ENCODE measurements around the gene ADCY3. TPM values are rescaled to one million over a fixed set of nuclear protein-coding genes. Genes with fewer than 3 reads are reported as not detected.

The ADCY3 gene
- total and polyA plus RNA-seq, 2 of the 13 experiments (the other 11 are each of a cell fraction or from before 2014, with no cell fraction given) = 0.11 to 0.61 TPM

DNA sequence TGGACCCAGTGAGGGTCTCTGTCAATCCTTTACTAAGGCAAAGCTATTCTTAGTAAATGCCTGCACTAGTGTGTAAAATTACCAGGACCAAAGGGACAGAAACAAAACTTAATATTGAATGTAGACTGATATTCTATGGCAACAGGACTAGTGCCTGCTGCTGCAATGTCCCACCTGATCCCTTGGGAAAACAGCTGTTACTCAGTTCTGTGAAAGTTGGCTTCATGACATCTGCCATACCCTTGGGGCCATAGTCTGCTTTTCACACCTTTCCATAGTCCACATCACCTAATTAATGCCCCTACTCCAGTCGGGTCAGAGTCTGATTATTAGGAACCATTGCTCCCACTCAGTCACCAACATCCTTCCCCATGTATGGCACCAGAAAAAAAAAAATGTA is 37.2 kb upstream of the ADCY3 start (continued):
- TF ChIP-seq, protein P1, sequence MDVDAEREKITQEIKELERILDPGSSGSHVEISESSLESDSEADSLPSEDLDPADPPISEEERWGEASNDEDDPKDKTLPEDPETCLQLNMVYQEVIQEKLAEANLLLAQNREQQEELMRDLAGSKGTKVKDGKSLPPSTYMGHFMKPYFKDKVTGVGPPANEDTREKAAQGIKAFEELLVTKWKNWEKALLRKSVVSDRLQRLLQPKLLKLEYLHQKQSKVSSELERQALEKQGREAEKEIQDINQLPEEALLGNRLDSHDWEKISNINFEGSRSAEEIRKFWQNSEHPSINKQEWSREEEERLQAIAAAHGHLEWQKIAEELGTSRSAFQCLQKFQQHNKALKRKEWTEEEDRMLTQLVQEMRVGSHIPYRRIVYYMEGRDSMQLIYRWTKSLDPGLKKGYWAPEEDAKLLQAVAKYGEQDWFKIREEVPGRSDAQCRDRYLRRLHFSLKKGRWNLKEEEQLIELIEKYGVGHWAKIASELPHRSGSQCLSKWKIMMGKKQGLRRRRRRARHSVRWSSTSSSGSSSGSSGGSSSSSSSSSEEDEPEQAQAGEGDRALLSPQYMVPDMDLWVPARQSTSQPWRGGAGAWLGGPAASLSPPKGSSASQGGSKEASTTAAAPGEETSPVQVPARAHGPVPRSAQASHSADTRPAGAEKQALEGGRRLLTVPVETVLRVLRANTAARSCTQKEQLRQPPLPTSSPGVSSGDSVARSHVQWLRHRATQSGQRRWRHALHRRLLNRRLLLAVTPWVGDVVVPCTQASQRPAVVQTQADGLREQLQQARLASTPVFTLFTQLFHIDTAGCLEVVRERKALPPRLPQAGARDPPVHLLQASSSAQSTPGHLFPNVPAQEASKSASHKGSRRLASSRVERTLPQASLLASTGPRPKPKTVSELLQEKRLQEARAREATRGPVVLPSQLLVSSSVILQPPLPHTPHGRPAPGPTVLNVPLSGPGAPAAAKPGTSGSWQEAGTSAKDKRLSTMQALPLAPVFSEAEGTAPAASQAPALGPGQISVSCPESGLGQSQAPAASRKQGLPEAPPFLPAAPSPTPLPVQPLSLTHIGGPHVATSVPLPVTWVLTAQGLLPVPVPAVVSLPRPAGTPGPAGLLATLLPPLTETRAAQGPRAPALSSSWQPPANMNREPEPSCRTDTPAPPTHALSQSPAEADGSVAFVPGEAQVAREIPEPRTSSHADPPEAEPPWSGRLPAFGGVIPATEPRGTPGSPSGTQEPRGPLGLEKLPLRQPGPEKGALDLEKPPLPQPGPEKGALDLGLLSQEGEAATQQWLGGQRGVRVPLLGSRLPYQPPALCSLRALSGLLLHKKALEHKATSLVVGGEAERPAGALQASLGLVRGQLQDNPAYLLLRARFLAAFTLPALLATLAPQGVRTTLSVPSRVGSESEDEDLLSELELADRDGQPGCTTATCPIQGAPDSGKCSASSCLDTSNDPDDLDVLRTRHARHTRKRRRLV (CRISPR knock-in tag; IDR thresholded peaks at IDR 0.05) = no peak
- no peak for TF ChIP-seq ZNF790 (CRISPR knock-in tag; IDR thresholded peaks at IDR 0.05; ENCODE audit: borderline replicate concordance)

GRCh38 chr2:24955921-24956320 is 35.9 kb upstream of the ADCY3 start:
- peaks cover 11 to 72% of the 10 kb centered on the region in 2 experiments for H3K36me3 ChIP-seq (replicated peaks in 1 of 2; ENCODE audit: control insufficient read depth in 1 of 2, insufficient read depth in 2 of 2, low read length in 2 of 2)
- no peak overlapping the region for H3K27ac ChIP-seq (ENCODE audit: extremely low read length, insufficient read depth, low read length)
- H4K20me1 ChIP-seq (ENCODE audit: insufficient read depth, low read length) = no peaks in the 10 kb centered on the region
- no peaks in the 10 kb centered on the region for H3K4me1 ChIP-seq (ENCODE audit: insufficient read depth, low read length)
- in situ Hi-C loops (cut with HindIII; ENCODE audit: extremely low pct_ligation_motif_present, low pct_unique_long_range_greater_than_20kb) (no loop called here), intact Hi-C loops (cut with micrococcal nuclease; ENCODE audit: unreplicated experiment) (no loop called here)
- no peak for ATAC-seq
- ChIA-PET CTCF (ENCODE audit: low intra/inter-chr PET ratio, low total read pairs) (no interaction called here), POLR2A (no interaction called here)
- DNase-seq (ENCODE audit: low spot score) = no peak
- H3K4me2 ChIP-seq (ENCODE audit: low read depth, low read length) = no peak overlapping the region
- no peak for FAIRE-seq
- H3K9me3 ChIP-seq (ENCODE audit: low read length) = peaks cover 9% of the 10 kb centered on the region; the same call in 1 of the 2 replicates
- no peak overlapping the region for H3K4me3 ChIP-seq (replicated peaks in 1 of 3; ENCODE audit: insufficient read depth in 1 of 3, low read depth in 2 of 3, low read length in 3 of 3)
- no peak overlapping the region for H3K9ac ChIP-seq (ENCODE audit: insufficient read depth, low read depth, low read length)
- H2AFZ ChIP-seq (ENCODE audit: low read length) = no peak overlapping the region
- no peaks in the 10 kb centered on the region for H3K79me2 ChIP-seq (ENCODE audit: insufficient read depth, low read length)
- H3K27me3 ChIP-seq (ENCODE audit: control insufficient read depth in 1 of 2, insufficient read depth in 2 of 2, low read length in 2 of 2) = no peaks in the 10 kb centered on the region
- BruUV-seq (replicated peaks) = no TSS peak
- no peak for TF ChIP-seq SKI (IDR thresholded peaks at IDR 0.05; ENCODE audit: partially characterized antibody)
- no peak for TF ChIP-seq ZNF329 (CRISPR knock-in tag; IDR thresholded peaks at IDR 0.05; ENCODE audit: low read depth)
- TF ChIP-seq FOXC1 (CRISPR knock-in tag; IDR thresholded peaks at IDR 0.05; ENCODE audit: borderline replicate concordance) = no peak
- TF ChIP-seq, protein P2, sequence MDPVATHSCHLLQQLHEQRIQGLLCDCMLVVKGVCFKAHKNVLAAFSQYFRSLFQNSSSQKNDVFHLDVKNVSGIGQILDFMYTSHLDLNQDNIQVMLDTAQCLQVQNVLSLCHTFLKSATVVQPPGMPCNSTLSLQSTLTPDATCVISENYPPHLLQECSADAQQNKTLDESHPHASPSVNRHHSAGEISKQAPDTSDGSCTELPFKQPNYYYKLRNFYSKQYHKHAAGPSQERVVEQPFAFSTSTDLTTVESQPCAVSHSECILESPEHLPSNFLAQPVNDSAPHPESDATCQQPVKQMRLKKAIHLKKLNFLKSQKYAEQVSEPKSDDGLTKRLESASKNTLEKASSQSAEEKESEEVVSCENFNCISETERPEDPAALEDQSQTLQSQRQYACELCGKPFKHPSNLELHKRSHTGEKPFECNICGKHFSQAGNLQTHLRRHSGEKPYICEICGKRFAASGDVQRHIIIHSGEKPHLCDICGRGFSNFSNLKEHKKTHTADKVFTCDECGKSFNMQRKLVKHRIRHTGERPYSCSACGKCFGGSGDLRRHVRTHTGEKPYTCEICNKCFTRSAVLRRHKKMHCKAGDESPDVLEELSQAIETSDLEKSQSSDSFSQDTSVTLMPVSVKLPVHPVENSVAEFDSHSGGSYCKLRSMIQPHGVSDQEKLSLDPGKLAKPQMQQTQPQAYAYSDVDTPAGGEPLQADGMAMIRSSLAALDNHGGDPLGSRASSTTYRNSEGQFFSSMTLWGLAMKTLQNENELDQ (CRISPR knock-in tag; IDR thresholded peaks at IDR 0.05; ENCODE audit: borderline replicate concordance) = no peak
- TF ChIP-seq ZBTB1 (CRISPR knock-in tag; IDR thresholded peaks at IDR 0.05; ENCODE audit: borderline replicate concordance) = no peak
- no peak for TF ChIP-seq CBX1 (IDR thresholded peaks at IDR 0.05; ENCODE audit: low read depth)
- no peak for TF ChIP-seq RXRA (CRISPR knock-in tag; IDR thresholded peaks at IDR 0.05)
- TF ChIP-seq BRCA1 (CRISPR knock-in tag; IDR thresholded peaks at IDR 0.05) = no peak
- TF ChIP-seq NR0B2 (CRISPR knock-in tag; IDR thresholded peaks at IDR 0.05) = no peak
- TF ChIP-seq, protein P3, sequence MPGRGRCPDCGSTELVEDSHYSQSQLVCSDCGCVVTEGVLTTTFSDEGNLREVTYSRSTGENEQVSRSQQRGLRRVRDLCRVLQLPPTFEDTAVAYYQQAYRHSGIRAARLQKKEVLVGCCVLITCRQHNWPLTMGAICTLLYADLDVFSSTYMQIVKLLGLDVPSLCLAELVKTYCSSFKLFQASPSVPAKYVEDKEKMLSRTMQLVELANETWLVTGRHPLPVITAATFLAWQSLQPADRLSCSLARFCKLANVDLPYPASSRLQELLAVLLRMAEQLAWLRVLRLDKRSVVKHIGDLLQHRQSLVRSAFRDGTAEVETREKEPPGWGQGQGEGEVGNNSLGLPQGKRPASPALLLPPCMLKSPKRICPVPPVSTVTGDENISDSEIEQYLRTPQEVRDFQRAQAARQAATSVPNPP (CRISPR knock-in tag; IDR thresholded peaks at IDR 0.05) = no peak
- TF ChIP-seq, protein P4, sequence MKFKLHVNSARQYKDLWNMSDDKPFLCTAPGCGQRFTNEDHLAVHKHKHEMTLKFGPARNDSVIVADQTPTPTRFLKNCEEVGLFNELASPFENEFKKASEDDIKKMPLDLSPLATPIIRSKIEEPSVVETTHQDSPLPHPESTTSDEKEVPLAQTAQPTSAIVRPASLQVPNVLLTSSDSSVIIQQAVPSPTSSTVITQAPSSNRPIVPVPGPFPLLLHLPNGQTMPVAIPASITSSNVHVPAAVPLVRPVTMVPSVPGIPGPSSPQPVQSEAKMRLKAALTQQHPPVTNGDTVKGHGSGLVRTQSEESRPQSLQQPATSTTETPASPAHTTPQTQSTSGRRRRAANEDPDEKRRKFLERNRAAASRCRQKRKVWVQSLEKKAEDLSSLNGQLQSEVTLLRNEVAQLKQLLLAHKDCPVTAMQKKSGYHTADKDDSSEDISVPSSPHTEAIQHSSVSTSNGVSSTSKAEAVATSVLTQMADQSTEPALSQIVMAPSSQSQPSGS (CRISPR knock-in tag; IDR thresholded peaks at IDR 0.05) = no peak

All from HepG2 (cell line).